Activated CD8-positive, alpha-beta T cell treated with anti-CD3 and anti-CD28 coated beads, Interleukin-2, amount 10 ng/mL, durations not matched to agents 7 days and 5 days (primary cell): Measurements from ENCODE around the gene AGBL4. TPM values are rescaled to one million over a fixed set of nuclear protein-coding genes. Genes with fewer than 3 reads are reported as not detected.

Source experiments
- ATAC-seq: fragments of 150-1000 bp; cut with Tn5 transposase; one replicate; pipeline ENCODE4 v1.10.0; 2021; ENCODE audit warnings: moderate library complexity
- CTCF ChIA-PET: fragments of 350-600 bp; sonication (Branson Sonifier 250); formaldehyde crosslinking; loops from one replicate; lab custom pipeline; 2021; ENCODE audit warnings: antibody characterized with exemption; lab: Charles Lee
- POLR2A ChIA-PET: fragments of 350-600 bp; sonication (Branson Sonifier 250); formaldehyde crosslinking; loops from one replicate; lab custom pipeline; 2021; ENCODE audit warnings: antibody characterized with exemption; lab: Charles Lee
- DNase-seq: peaks from one replicate; pipeline ENCODE4 v3.0.0-alpha.2; 2020
- H3K27ac Mint-ChIP-seq: one replicate; pipeline ENCODE4 v1.8.0; 2021; ENCODE audit warnings: mild to moderate bottlenecking, mixed read lengths
- H3K27me3 Mint-ChIP-seq: one replicate; pipeline ENCODE4 v1.8.0; 2021; ENCODE audit warnings: low read depth, mixed read lengths
- H3K36me3 Mint-ChIP-seq: one replicate; pipeline ENCODE4 v1.8.0; 2021; ENCODE audit warnings: low read depth, mixed read lengths
- H3K4me1 Mint-ChIP-seq: one replicate; pipeline ENCODE4 v1.8.0; 2021; ENCODE audit warnings: low read depth, mixed read lengths
- H3K4me3 Mint-ChIP-seq: one replicate; pipeline ENCODE4 v1.8.0; 2021; ENCODE audit warnings: mild to moderate bottlenecking, mixed read lengths
- H3K9me3 Mint-ChIP-seq: one replicate; pipeline ENCODE4 v1.8.0; 2022; ENCODE audit warnings: mixed read lengths; ENCODE audit not compliant: insufficient read depth
- total RNA-seq, 2 experiments: library from RNA; stranded (reverse); gene quantifications; one replicate each; pipeline ENCODE4 v1.2.3, GENCODE V29; 2021

The AGBL4 gene
- total RNA-seq, 2 experiments from 2014 or later: not detected

DNA sequence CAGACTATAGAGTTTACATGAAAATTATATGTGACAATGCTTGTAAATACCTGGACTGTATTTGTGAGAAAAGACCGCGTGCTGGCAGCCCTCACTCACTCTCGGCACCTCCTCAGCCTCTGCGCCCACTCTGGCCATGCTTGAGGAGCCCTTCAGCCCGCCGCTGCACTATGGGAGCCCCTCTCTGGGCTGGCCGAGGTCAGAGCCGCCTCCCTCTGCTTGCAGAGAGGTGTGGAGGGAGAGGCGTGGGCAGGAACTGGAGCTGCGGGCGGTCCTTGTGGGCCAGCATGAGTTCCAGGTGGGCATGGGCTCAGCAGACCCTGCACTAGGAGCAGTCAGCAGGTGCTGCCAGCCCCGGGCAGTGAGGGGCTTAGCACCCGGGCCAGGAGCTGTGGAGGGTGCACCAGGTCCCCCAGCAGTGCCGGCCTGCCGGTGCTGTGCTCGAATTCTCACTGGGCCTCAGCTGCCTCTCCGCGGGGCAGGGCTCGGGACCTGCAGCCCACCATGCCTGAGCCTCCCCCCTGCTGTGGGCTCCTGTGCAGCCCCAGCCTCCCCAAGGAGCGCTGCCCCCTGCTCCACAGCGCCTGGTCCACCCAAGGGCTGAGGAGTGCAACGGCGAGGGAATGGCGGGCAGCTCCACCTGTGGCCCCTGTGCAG, 482.5 kb downstream of the AGBL4 start:
- Mint-ChIP-seq H3K36me3 (no peaks in the 10 kb centered on the region), H3K27ac (no peak overlapping the region), H3K4me1 (no peaks in the 10 kb centered on the region), H3K27me3 (no peaks in the 10 kb centered on the region), H3K9me3 (peaks cover 11% of the 10 kb centered on the region), H3K4me3 (no peak overlapping the region)
- ChIA-PET POLR2A (no interaction called here), CTCF (no interaction called here)
- ATAC-seq (no peak), DNase-seq (no peak)

DNA sequence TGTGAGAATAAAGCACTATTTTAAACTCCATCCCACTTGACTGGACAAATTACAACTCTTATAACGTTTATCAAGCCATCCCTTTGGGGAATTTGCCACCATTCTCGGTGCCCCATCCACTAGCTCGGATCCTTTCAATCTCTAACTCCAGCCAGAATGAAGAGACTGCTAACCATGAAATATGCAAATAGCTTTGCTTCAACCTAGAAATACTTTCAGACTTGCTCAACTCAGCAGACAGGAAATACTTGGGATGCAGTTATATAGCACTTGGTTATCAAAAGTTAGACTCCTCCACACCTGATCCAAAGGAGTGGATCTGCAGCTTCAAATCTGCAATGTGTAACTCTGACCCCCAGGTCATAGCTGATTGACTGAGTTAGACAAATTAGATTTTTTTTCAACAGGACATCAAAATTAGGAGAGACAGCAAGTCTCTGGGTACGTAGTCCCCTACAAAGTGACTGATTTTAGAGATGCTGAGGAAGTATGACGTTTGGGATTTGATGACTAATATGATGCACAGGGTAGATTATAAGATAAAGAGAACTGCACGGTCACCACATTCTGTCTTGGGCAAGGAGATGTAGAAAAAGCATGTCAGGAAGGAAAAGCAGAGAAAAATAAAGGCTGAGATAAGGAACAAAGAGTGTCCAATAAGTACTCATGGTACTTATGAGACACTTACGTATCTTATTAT, 496.0 kb downstream of the AGBL4 start:
- DNase-seq (no peak), ATAC-seq (no peak)
- no peaks in the 10 kb centered on the region for H3K27me3 Mint-ChIP-seq
- no peak overlapping the region for H3K27ac Mint-ChIP-seq
- no peak overlapping the region for H3K4me3 Mint-ChIP-seq
- H3K9me3 Mint-ChIP-seq: no peaks in the 10 kb centered on the region
- ChIA-PET CTCF (no interaction called here), POLR2A (no interaction called here)
- H3K36me3 Mint-ChIP-seq: no peaks in the 10 kb centered on the region
- H3K4me1 Mint-ChIP-seq: no peaks in the 10 kb centered on the region

- H3K36me3 Mint-ChIP-seq: no peaks in the 10 kb centered on the region
- no peaks in the 10 kb centered on the region for H3K27me3 Mint-ChIP-seq
- no peaks in the 10 kb centered on the region for H3K4me1 Mint-ChIP-seq
- DNase-seq (no peak), ATAC-seq (no peak)
- POLR2A ChIA-PET: no interaction called here
- H3K4me3 Mint-ChIP-seq: no peak overlapping the region
- H3K9me3 Mint-ChIP-seq: no peaks in the 10 kb centered on the region
- no peak overlapping the region for H3K27ac Mint-ChIP-seq
- CTCF ChIA-PET: no interaction called here
Observed at GRCh38 chr1:49526672-49527071, 497.1 kb downstream of the AGBL4 start.

GRCh38 chr1:49523764-49524163, 500.0 kb downstream of the AGBL4 start:
- ATAC-seq (no peak), DNase-seq (no peak)
- POLR2A ChIA-PET: no interaction called here
- H3K9me3 Mint-ChIP-seq: no peaks in the 10 kb centered on the region
- no peak overlapping the region for H3K4me3 Mint-ChIP-seq
- H3K27me3 Mint-ChIP-seq: no peaks in the 10 kb centered on the region
- H3K4me1 Mint-ChIP-seq: no peaks in the 10 kb centered on the region
- no peaks in the 10 kb centered on the region for H3K36me3 Mint-ChIP-seq
- no peak overlapping the region for H3K27ac Mint-ChIP-seq
- CTCF ChIA-PET: no interaction called here

GRCh38 chr1:49466961-49467360, 556.8 kb downstream of the AGBL4 start:
- no peak for ATAC-seq
- H3K27me3 Mint-ChIP-seq: no peaks in the 10 kb centered on the region
- POLR2A ChIA-PET: no interaction called here
- H3K4me3 Mint-ChIP-seq: no peak overlapping the region
- H3K36me3 Mint-ChIP-seq: no peaks in the 10 kb centered on the region
- H3K9me3 Mint-ChIP-seq: no peaks in the 10 kb centered on the region
- H3K4me1 Mint-ChIP-seq: no peaks in the 10 kb centered on the region
- CTCF ChIA-PET: no interaction called here
- H3K27ac Mint-ChIP-seq: no peak overlapping the region
- DNase-seq: no peak

DNA sequence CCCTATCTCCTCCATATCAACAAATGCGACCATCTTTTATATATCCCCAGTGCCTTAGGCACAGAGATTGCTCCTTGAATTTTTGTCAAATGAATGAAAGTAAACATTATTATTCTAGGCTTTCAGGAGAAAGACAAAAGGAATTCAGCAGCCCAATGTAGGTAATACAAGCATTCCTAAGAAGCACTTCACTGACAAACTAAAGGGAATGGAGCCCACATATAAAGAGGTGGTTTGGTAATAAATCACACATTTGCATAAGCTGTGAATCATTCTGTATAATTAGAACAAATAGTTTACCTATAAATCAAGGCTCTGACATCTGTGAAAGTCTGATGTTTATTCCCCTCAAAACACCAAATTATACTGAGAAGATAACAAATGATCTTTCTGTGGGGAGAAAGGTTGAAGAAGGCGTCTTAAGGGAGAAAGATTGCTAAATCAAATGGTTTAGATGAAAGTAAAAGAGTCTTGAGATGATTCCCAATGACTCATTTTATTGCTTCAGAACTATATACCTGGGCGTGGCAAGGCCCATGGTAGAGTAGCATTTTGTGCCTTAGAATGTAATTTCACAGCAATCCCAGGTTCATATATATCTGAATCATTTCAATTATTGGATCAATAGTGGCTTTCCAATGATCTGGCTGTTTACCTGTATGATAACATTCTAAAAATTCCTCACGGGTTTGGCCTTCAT, 558.1 kb downstream of the AGBL4 start:
- Mint-ChIP-seq H3K27ac (no peak overlapping the region), H3K27me3 (no peaks in the 10 kb centered on the region), H3K36me3 (no peaks in the 10 kb centered on the region), H3K9me3 (no peaks in the 10 kb centered on the region), H3K4me3 (no peak overlapping the region), H3K4me1 (no peaks in the 10 kb centered on the region)
- ATAC-seq (no peak), DNase-seq (no peak)
- ChIA-PET CTCF (no interaction called here), POLR2A (no interaction called here)

GRCh38 chr1:49448200-49448599, 575.6 kb downstream of the AGBL4 start:
- Mint-ChIP-seq H3K4me3 (no peak overlapping the region), H3K9me3 (no peaks in the 10 kb centered on the region), H3K27ac (no peak overlapping the region), H3K4me1 (no peaks in the 10 kb centered on the region), H3K36me3 (no peaks in the 10 kb centered on the region), H3K27me3 (no peaks in the 10 kb centered on the region)
- ATAC-seq: no peak
- no peak for DNase-seq
- CTCF ChIA-PET: no interaction called here
- POLR2A ChIA-PET: no interaction called here

GRCh38 chr1:49436865-49437264, 586.9 kb downstream of the AGBL4 start:
- Mint-ChIP-seq H3K4me1 (no peaks in the 10 kb centered on the region), H3K36me3 (no peaks in the 10 kb centered on the region), H3K9me3 (no peaks in the 10 kb centered on the region), H3K4me3 (no peak overlapping the region), H3K27ac (no peak overlapping the region), H3K27me3 (no peaks in the 10 kb centered on the region)
- DNase-seq (no peak), ATAC-seq (no peak)
- CTCF ChIA-PET: no interaction called here
- POLR2A ChIA-PET: no interaction called here

DNA sequence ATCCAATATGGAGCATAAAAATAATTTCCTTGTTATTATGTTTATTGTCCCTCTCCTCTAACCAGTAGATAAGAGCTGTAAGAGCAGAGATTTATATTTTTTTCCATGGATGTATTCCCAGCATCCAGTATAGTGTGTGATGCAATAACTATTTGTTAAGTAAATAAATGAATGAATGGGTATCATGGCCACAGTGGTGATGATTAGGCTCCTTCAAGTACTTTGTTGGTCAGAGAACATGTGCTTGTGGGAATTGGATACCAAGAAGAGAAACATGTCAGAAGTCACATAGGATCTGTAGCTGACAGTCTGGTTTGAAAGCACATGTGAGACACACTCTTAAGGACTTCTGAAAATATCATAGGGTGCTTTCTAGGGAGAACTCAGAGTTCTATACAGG, 588.5 kb downstream of the AGBL4 start:
- ChIA-PET CTCF (no interaction called here), POLR2A (no interaction called here)
- no peak overlapping the region for H3K27ac Mint-ChIP-seq
- H3K36me3 Mint-ChIP-seq: no peaks in the 10 kb centered on the region
- DNase-seq (no peak), ATAC-seq (no peak)
- H3K4me1 Mint-ChIP-seq: no peaks in the 10 kb centered on the region
- no peaks in the 10 kb centered on the region for H3K27me3 Mint-ChIP-seq
- no peaks in the 10 kb centered on the region for H3K9me3 Mint-ChIP-seq
- H3K4me3 Mint-ChIP-seq: no peak overlapping the region

DNA sequence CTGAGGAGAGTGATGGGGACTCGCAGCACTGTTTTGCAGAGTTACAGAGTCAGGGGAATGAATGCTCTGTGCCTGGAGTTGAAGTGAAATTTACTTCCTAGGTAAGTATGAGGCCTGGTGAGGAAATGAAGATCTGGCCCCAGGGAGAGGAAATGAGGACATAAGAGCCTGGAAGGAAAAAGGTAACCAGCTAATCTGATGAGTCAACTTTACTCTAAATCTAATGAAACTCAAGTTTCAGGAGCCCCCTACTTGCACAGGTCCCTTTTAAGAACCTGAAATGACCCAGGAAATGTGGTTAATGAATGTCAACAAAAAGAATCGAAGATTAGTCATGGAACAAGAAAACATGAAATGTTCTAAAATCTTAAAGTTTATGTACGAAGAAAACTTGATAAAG, 599.0 kb downstream of the AGBL4 start:
- no peaks in the 10 kb centered on the region for H3K36me3 Mint-ChIP-seq
- no peaks in the 10 kb centered on the region for H3K4me1 Mint-ChIP-seq
- DNase-seq: no peak
- CTCF ChIA-PET: no interaction called here
- ATAC-seq: no peak
- POLR2A ChIA-PET: no interaction called here
- H3K4me3 Mint-ChIP-seq: no peak overlapping the region
- no peak overlapping the region for H3K27ac Mint-ChIP-seq
- peaks cover 6% of the 10 kb centered on the region for H3K9me3 Mint-ChIP-seq
- H3K27me3 Mint-ChIP-seq: no peaks in the 10 kb centered on the region

DNA sequence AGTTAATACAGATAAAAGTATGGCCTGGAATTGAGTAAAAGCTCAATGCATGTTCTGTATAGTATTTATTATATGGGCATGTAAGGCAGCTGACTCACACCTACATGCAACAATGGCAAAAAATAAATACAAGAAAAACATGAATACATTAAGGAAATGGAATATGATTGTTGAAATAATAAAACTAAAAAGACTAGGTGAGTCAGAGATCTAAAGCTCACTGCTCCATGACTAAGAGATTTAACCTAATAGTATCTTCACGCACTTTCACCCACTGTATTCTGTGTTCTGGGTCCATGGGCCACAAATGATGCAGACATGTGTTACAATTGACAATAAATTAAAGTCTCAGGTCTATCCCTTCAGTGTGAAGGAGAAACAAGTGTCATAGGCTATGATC, 607.0 kb downstream of the AGBL4 start:
- Mint-ChIP-seq H3K27me3 (no peaks in the 10 kb centered on the region), H3K4me3 (no peak overlapping the region), H3K36me3 (no peaks in the 10 kb centered on the region), H3K27ac (no peak overlapping the region), H3K4me1 (no peaks in the 10 kb centered on the region), H3K9me3 (no peaks in the 10 kb centered on the region)
- DNase-seq (no peak), ATAC-seq (no peak)
- ChIA-PET CTCF (no interaction called here), POLR2A (no interaction called here)

GRCh38 chr1:49408346-49408745, 615.4 kb downstream of the AGBL4 start:
- H3K27ac Mint-ChIP-seq: no peak overlapping the region
- no peaks in the 10 kb centered on the region for H3K27me3 Mint-ChIP-seq
- ATAC-seq (no peak), DNase-seq (no peak)
- no peaks in the 10 kb centered on the region for H3K36me3 Mint-ChIP-seq
- H3K4me3 Mint-ChIP-seq: no peak overlapping the region
- H3K9me3 Mint-ChIP-seq: no peaks in the 10 kb centered on the region
- H3K4me1 Mint-ChIP-seq: no peaks in the 10 kb centered on the region
- CTCF ChIA-PET: no interaction called here
- POLR2A ChIA-PET: no interaction called here
